GM23338 (cell line): ENCODE measurements around the gene JAM2.

Experiments
- CREB1 ChIP-seq: fragments of 250-450 bp; sonication (Bioruptor Pico); IDR thresholded peaks from 2 replicates; pipeline ENCODE4 v1.5.0; 2020; ENCODE audit warnings: low read depth, mild to moderate bottlenecking, moderate library complexity
- CTCF ChIP-seq, 2 experiments: fragments of 200-600 bp in 1 of 2; sonication (generic) in 1 of 2; conservative IDR thresholded peaks; 2 replicates each; pipeline versions ENCODE4 v1.5.1 to v1.6.1; 2016 to 2017; ENCODE audit warnings: antibody characterized with exemption in 2 of 2, low read depth in 2 of 2, mild to moderate bottlenecking in 2 of 2, moderate library complexity in 1 of 2
- ETS1 ChIP-seq: IDR thresholded peaks from 2 replicates; pipeline ENCODE4 v1.6.1; 2016; ENCODE audit warnings: antibody characterized with exemption
- JUNB ChIP-seq: IDR thresholded peaks from one replicate; pipeline ENCODE4 v1.6.1; 2016; ENCODE audit warnings: antibody characterized with exemption; ENCODE audit not compliant: unreplicated experiment
- NANOG ChIP-seq: IDR thresholded peaks from 2 replicates; pipeline ENCODE4 v1.6.1; 2016; ENCODE audit warnings: antibody characterized with exemption, borderline replicate concordance
- POLR2AphosphoS5 ChIP-seq: IDR thresholded peaks from 2 replicates; pipeline ENCODE4 v1.6.1; 2016; ENCODE audit warnings: antibody characterized with exemption, low read depth

- no peak for TF ChIP-seq CTCF (conservative IDR thresholded peaks at IDR 0.05; ENCODE audit: low read depth in 2 of 2)
- no peak for TF ChIP-seq CREB1 (CRISPR knock-in tag)
- no peak for TF ChIP-seq POLR2AphosphoS5
- no peak for TF ChIP-seq ETS1
- no peak for TF ChIP-seq JUNB
- no peak for TF ChIP-seq NANOG
Measured at GRCh38 chr21:25750085-25750484, 111.0 kb downstream of the JAM2 start.
